OCI-M2 (cell line): ENCODE data around the gene PIAS4.
A peak's percentile ranks its signal among the peaks of the same experiment; 100 is the strongest.

Source experiments
- DNase-seq: peaks from one replicate; lab custom pipeline; 2025; ENCODE audit not compliant: unreplicated experiment; lab: John Stamatoyannopoulos, UW

The PIAS4 gene

GRCh38 chr19:3976495-3977241 lies 30.9 kb upstream of the PIAS4 start:
- DNase-seq, result no peak

GRCh38 chr19:3977242-3978143 lies 30.0 kb upstream of the PIAS4 start:
- no peak for DNase-seq

GRCh38 chr19:3978145-3978544 lies 29.4 kb upstream of the PIAS4 start:
- DNase-seq, result no peak

GRCh38 chr19:3979289-3979673 lies 28.3 kb upstream of the PIAS4 start:
- DNase-seq, result no peak

GRCh38 chr19:3979674-3980352 lies 27.7 kb upstream of the PIAS4 start:
- no peak for DNase-seq

- DNase-seq, result no peak
Observed at GRCh38 chr19:3980353-3981251, 26.9 kb upstream of the PIAS4 start.

GRCh38 chr19:3981373-3981735 lies 26.2 kb upstream of the PIAS4 start:
- no peak for DNase-seq

GRCh38 chr19:3981736-3982681 lies 25.5 kb upstream of the PIAS4 start:
- DNase-seq, result no peak

- DNase-seq, result no peak
Observed at GRCh38 chr19:3982701-3983541, 24.6 kb upstream of the PIAS4 start.

- DNase-seq, result no peak
Observed at GRCh38 chr19:3983542-3983914, 24.0 kb upstream of the PIAS4 start.

GRCh38 chr19:3983936-3984583 lies 23.5 kb upstream of the PIAS4 start:
- no peak for DNase-seq

GRCh38 chr19:3984584-3984907 lies 23.0 kb upstream of the PIAS4 start:
- DNase-seq, result no peak

GRCh38 chr19:3984908-3985642 lies 22.5 kb upstream of the PIAS4 start, which contains the start of gene EEF2:
EEF2 (minus strand) TSS chr19:3985463; CDS start chr19:3985380, 83 bp downstream.
- no peak for DNase-seq

GRCh38 chr19:3985643-3986259 lies 21.8 kb upstream of the PIAS4 start:
- no peak for DNase-seq

GRCh38 chr19:3986260-3987041 lies 21.1 kb upstream of the PIAS4 start:
- no peak for DNase-seq

GRCh38 chr19:3987619-3988371 lies 19.7 kb upstream of the PIAS4 start:
- peak; percentile 46 for DNase-seq
